Measurements from ENCODE around the gene IDH3G.

DNA sequence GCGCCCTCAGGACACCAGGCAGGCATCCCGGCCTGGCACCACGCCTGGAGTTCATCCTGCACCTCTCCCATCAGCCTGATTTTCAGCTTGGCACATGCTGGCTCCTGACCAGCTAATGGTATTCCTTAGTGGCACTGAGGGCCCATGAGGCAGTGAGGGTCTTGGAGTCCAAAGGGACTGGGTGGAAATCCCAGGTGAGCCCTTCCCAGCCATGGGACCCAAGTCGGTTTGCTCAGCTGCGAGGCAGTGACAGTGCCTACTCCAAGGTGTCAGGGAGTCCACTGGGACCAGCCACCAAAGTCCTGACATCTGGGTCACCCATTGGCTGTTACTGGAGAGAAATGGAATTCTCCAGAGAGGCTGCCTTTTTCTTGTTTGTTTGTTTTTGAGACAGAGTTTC is 5.2 kb upstream of the IDH3G start:
- TF ChIP-seq, protein P1, sequence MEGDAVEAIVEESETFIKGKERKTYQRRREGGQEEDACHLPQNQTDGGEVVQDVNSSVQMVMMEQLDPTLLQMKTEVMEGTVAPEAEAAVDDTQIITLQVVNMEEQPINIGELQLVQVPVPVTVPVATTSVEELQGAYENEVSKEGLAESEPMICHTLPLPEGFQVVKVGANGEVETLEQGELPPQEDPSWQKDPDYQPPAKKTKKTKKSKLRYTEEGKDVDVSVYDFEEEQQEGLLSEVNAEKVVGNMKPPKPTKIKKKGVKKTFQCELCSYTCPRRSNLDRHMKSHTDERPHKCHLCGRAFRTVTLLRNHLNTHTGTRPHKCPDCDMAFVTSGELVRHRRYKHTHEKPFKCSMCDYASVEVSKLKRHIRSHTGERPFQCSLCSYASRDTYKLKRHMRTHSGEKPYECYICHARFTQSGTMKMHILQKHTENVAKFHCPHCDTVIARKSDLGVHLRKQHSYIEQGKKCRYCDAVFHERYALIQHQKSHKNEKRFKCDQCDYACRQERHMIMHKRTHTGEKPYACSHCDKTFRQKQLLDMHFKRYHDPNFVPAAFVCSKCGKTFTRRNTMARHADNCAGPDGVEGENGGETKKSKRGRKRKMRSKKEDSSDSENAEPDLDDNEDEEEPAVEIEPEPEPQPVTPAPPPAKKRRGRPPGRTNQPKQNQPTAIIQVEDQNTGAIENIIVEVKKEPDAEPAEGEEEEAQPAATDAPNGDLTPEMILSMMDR (IDR thresholded peaks at IDR 0.05), result no peak
- no peak for TF ChIP-seq POLR2A (IDR thresholded peaks at IDR 0.05)

Data from testis (tissue), 2 donors.